Stimulated activated CD4-positive, alpha-beta T cell treated with anti-CD3 and anti-CD28 coated beads, Interleukin-12 subunit alpha, Interleukin-12 subunit beta, amount 100 ng/mL, for 4 hours (primary cell): ENCODE results near the gene HPS4.

Source experiments
- DNase-seq: peaks from one replicate; pipeline ENCODE4 v3.0.0-alpha.2; 2020

The HPS4 gene

DNA sequence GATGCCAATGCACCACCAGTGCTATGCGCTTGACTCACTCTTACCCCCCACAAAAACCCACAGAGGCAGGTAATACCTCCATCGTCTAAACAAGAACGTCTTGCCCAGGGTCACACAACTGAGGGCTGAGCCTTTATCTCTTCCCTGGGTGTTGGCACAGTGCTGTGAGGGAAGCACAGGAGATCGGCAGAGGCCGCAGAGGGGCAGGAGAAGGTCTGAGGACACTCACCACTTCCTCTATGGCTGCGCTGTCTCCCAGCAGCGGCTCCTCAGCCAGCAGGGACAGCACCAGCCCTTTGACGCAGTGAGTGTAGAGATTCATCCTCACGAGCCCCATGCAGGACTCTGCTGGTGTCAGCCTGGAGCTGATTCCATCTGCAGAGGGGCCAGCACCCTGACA lies 19.9 kb downstream of the HPS4 start:
- DNase-seq, result no peak

DNA sequence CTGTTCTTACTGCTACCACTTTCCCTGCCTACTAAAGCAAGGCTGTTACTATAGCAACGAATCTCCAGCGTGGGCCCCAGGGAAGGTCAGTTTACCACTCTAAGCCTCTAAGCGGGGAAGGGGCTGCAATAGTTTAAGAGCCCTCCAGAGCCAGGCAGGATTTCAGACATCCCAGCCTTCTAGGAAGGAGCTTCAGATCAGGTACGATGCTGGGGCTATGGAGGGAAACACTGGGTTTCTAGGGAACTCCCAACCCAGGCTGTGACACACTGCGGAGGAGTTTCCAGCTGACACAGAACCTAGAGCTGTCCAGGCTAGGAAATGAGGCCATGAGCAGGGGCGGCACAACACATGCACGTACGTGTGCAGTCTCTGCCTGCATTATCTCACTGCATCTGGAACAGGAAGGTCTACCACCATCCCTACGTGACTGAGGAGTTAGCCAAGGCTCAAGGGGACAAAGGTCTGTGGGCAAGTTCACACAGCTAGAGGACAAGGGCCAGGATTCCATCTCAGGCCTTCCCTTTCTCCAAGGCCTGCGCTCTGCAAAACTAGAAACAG lies 20.4 kb downstream of the HPS4 start:
- DNase-seq, result no peak

DNA sequence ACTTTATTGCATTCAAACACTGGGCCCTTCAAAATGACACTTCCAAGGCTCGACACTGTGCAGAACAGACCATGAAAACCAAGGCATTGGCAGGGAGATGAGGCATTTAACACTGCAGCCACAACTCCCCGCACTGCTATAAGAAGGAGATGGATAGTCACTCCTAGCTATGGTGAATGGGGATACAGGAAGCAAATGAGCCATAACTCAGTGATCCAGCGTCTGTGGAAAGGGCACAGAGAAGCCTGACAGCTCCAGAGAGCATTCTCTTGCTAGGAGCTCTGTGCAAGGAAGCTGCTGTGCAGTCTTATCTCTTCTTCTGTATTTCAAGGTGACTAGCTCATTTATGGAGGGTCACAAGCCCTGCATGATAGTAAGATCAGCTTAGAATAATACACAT lies 20.9 kb downstream of the HPS4 start:
- DNase-seq, result no peak

DNA sequence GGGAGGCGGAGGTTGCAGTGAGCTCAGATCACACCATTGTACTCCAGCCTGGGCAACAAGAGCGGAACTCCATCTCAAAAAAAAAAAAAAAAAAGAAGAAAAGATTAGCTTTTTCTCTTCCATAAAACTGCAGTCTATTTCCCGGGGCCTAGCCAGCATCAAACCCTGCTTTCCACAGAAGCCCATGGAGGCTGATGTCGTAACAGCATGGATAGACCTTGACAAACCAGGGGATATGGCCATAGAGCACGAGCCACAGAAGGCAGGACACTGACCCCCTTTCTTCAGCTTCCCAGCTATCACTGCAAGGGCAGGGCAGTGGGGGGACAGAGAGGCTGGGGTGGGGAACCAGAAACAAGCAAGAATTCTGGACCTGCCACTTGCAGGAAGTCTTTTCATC lies 21.5 kb downstream of the HPS4 start:
- DNase-seq, result no peak

DNA sequence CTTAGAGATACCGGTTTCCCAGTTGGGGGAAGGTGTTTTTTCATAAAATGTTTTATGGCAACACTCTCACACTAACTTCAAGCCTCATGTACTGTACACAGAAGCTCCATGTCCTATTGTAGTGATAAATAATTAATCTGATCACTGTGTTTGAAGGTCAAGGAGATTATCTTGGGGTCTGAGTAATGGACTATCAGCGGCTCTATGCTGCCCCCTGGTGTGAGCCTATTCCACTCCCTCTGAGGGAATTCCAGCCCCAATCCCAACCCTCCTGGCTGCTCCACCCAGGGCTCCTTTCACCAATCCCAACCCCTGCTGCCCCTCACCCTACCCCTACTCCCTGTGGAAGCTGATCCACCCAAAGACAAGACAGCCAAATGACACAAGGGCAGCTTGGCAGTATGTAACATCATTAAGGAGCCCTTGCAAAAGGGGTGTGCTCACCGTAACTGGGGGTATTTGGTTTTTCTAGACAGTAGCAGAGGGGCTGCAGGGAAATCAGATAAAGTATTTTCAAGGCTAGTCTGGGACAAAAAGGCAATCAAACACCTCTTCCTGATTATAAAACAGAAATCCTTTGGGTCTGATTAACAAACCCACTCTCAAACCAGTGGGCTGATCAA lies 22.3 kb downstream of the HPS4 start:
- DNase-seq, result peak; percentile 60

DNA sequence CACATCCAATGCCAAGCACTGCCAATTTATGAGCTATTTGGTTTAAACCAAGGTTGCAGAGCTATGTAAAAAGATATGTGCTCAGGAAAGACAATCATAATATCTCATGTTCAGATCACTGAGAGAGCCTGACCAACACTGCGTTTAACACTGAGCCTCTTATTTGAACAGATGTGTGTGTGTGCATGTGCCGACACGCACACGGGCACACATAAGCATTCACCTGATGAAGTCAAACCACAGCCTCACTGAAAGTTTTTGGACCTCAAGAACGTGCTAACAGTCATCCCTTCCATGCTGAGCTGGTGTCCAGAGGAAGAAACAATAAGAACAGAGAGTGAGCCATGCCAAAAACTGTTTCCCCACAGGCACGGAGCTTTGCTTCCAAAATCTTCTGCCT lies 23.4 kb downstream of the HPS4 start:
- DNase-seq, result no peak

DNA sequence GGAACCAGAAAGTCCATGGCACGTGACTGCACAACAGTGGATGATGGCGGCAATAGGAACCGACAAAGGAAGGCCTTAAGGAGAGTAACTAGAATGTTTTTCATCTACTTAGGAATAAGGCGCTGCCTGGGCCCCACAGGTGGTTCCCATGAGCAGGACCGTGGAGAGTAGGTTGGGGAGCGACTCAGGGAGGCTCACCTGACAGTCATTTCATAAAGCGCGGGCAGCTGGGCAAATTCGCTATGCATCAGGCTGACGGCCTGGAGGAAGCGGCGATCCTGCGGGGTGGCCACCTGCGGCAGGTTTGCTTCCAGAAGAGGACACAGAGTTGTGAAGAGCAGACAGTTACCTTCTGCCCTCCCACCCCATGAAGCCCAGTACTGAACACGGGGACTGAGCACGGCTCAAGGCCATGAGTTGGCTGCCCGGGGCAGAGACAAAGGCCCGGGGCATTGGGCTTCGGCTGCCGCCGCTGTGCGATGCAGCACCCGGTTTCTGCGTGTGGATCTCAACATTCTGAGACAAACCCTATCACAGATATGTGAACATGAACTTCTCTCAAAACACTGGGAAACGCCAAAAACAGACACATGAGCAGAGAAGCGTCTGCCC lies 25.8 kb downstream of the HPS4 start:
- no peak for DNase-seq

DNA sequence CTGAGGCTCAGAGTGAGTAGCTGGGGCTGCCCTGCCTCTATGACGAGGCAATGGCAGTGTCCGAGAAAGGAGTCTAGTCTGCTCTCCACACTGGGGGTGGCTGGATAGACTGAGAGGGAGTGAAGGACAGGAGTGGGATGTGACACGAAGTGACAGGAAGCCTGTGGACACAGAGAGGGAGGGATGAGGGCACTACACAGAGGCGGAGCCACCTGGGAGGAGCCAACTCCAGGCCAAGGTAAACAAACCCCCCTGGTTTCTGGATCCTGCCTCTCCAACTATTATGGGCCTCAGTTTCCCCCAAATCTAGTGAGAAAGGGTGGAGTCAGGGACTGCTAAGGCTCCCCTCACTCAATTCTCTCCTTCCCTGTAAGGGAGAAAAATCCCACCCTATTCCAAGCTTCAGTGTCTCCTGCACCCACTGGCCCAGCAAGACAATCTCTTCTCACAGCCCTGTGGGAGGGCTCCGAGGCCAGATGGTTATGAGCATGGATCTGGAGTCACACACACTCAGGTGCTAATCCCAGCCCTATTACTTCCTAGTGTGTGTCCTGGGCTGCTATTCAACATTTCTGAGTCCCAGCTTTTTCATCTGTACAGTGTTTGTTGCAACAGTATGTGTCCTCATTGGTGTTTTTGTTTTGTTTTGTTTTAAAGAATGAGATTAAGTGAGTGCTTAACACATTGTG lies 29.6 kb downstream of the HPS4 start:
- DNase-seq, result no peak

DNA sequence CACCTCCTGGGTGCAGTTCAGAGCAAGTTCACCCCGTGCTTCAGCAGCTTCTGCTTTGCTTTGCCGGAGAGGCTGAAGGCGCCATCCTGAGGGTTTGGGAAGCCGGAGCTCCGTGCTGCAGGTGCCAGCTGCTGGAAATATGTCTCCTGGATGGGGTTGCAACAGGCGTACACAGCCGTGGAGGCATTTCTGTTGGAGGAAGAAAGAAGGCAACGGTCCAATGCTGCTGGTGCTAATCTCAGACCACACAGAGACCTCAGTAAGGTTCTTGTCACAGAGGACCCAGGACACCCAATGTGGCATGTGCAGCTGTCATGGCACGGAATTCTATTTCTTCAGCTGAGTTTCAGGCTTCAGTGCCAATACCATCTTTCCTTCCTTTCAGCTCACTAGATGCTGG lies 30.4 kb downstream of the HPS4 start:
- no peak for DNase-seq

DNA sequence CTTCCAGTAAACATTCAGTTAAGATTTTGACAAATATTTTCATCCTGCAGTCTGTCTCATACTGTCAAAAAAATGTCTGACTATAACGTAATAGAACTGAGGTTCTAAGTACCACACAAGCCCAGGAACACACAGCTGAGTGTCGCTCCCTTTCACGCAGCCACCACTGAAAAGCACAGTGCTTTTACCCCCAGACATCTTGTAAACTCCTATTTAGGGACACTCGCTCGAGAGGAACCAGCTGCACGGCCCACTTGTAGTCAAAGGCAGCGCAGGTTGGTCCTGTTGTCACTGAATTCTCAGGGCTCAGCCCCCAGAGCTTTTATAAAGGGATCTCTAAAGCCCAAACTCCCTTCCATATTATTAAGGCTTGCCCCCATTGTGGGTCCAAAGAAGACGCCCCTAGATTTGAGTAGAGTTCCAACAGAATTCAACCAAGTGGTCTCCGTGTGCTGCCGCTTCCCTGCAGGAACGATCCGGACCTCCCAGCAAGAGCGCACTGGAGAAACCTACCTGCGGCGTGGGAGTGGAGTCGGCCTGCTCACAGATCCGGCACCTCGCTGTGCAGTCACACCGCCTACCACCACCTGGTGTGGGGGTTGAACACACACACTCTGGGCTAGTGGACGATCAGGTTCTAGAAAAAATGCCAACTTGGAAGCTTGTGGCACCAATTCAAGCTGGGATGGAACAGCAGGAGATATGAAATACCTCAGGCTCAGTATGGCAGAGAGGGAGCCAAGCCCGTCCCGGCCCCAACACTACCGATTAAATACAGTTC lies 31.2 kb downstream of the HPS4 start:
- DNase-seq, result no peak

DNA sequence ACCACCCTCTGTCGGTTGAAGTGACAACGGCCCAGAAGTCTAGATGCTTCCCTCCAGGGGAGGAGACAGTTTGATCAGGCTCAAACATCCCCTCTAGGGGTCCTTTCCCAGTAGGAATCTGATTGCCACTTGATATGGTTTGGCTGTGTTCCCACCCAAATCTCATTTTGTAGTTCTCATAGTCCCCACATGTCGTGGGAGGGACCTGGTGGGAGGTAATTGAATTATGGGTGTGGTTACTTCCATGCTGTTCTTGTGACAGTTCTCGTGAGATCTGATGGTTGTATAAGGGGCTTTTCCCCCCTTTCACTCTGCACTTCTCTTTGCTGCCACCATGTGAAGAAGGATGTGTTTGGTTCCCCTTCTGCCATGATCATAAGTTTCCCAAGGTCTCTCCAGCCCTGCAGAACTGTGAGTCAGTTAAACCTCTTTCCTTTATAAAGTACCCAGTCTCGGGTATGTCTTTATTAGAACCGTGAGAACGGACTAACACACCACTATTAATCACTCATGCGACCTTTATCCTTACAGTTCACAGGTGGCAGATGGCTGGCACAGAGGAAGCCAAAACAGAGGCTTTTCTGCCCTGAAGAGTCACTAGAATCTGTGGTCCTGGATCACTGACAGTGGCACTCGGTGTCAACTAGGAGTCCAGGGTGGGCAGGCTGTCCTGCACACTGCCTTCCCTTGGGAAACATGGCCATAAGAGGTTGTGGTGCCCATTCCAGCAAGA lies 33.0 kb downstream of the HPS4 start:
- DNase-seq, result no peak

DNA sequence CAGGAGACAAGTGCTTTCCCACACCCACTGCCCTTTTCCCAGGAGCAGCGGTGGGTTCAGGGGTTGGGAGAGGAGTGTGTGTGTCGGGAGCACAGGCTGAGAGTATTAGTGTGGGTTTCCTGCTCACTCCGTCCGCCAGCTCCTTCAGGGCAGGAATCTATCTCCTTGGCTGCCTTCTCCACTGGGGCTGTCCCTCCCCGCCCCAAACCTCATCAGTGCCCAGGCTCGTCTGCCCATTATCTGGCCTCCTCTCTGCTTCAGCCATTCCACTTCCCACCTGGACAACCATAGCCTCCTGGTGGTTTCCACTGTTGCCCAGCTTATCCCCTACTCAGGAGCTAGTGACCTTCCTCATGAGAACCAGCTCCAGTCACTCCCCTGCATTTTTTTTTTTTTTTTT lies 34.6 kb downstream of the HPS4 start:
- no peak for DNase-seq

DNA sequence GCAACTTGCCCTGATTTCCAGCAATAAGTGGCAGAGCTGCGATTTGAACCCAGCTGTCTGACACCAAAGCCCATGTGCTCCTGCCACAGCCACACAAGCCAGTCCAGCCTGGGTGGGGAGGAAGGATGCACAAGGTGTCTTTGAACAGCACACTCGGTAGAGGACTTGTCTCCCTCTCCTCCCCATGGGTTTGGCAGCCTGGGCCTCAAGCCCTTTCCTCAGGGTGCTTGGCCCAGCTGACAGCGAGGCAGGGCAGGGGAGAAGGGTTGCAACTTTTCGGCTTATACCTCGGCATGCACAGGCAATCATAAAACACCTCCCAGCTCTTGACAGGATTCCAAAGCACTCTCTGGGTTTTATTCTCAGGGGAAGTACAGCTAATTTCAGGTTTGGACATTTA lies 35.2 kb downstream of the HPS4 start:
- DNase-seq, result no peak

DNA sequence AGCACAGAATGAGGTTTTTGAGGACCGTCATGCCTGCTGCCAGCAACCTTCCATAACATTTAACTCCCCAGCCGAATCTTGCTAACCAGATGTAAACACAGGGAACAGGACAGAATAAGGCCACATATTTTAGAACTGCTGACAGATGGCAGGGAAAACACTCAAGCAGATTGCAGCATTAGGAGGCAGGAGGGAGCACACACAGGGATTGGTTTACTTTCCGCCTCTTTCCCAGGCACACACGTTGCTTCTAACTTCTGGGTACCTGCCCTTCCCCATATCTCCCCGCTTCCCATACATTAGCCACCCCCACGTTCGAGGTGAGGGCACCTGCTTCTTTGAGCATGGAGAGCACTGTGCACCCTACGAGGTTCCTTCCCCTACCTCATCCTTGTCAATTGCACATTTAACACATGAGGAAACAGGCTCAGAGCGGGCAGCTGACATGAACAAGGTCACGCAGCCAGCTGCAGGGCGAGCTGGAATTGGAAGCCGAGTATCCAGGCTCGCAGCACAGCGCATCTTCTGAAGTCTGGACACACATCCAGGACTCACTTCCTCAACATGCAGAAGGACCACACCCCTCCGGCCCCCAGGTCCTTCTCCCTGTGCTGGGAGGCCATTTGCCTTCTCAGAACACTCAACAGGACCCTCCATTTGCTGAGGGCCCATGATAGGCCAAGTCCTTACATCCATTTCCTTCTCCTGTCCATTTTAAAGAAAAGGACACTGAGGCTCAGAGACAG lies 35.8 kb downstream of the HPS4 start:
- DNase-seq, result no peak

DNA sequence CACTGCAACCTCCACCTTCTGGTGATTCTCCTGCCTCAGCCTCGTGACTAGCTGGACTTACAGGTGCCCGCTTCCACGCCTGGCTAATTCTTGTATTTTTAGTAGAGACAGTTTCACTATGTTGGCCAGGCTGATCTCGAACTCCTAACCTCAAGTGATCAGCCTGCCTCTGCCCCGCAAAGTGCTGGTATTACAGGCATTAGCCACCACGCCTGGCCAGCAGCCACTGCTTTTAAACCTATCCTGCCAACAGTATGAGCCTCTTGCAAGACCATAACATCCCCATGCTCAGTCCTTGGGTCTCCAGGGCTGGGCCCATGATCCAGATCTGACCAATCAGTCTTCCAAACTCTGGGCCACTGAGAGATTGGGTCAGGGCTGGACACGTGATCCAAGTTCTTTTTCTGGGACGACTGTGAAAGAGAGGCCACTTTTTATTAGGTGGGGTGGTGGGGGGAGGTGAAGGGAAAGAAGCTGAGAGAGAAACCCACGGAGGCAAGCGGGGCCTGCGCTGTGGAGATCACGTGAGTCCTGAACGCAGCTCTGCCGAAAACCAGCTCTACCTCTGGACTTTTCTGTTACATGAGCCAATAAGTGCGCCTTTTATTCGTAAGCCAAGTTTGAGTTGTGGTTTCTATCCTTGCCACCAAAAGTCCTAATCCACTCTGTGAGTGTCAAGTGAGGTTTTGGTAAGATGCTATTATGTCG lies 36.6 kb downstream of the HPS4 start:
- DNase-seq, result no peak

DNA sequence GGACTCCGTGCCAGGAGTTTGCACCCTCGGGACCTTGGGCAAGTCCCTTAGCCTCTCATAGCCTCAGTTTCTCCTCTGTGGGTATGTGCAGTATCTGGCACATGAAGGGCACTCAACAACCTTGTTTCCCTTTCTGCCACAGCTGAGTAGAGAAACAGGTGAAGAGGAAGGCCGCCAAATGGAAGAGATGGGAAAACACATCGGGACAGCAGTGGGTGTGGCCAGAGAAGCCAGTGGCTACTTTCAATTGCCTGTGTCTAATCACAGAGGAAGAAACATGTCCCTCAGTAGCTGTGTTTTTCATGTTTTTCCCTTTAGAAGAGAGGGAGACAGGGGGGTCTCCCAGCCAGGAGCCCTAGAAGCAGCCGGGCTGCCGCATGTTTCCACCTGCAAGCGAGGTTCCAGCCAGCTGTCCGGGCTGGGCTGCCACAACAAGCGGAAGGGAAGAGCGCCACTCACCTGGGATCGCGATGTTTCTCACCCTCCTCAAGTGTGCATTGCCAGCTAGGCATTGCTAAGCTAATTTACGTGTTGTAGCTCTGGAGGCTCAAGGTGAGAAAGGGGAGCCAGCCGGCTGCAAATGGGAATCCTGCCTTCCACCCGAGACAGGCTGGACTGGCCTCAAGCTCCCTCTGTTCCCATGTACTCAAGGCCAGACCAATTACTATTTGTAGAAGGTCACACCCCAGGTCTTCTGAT lies 37.9 kb downstream of the HPS4 start:
- DNase-seq, result no peak

DNA sequence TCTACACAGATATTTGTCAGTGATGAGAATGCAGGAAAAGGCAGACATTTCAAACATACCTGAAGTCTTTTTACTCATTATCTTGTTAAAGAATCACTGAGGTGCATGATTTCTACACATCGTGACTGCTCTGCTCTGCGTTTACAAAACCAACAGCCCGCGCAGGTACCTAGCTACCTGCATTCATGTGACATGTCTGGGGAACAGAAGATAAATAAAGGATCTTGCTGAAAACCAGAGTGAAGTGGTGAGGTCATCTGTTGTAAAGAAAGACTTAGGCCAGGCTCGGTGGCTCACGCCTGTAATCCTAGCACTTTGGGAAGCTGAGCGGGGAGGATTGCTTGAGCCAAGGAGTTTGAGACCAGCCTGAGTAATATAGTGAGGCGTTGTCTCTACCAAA lies 38.8 kb downstream of the HPS4 start:
- DNase-seq, result no peak

DNA sequence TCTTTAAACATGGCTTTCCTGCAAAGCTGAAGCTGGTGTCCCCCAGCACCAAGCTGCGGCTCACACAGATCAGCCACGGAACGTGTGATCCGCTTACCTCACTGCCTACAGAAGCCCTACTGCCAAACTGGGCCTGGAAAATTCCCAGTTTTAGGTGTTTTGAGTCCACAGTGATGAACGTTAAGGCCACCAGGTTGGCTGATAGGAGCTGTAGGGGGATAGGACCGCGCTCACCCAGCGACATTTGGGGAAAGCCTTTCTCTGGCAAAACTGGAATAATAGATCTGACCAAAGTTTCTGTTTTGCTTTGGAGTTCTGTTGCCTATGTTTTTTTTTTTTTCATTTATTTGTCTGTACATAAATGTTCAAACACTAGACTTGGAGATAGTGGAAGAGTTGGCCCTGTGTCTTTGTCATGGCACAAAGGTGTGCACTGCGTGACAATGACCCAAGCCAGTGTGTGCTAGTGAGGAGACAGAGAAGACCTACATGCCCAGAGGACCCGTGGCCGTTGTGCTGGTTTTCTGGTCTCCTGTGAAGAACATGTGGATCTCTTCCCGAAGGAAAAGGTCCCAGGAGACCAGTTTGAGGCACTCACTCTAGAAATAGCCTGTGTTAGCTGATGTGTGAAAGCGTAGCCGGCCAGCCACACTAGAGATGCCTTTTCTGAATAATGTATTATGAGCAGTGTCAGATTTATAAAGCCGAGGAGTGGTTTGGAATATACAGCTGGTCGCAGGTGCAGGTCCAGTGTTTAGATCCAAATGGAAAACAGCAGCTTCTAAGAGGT lies 39.5 kb downstream of the HPS4 start:
- DNase-seq, result no peak

DNA sequence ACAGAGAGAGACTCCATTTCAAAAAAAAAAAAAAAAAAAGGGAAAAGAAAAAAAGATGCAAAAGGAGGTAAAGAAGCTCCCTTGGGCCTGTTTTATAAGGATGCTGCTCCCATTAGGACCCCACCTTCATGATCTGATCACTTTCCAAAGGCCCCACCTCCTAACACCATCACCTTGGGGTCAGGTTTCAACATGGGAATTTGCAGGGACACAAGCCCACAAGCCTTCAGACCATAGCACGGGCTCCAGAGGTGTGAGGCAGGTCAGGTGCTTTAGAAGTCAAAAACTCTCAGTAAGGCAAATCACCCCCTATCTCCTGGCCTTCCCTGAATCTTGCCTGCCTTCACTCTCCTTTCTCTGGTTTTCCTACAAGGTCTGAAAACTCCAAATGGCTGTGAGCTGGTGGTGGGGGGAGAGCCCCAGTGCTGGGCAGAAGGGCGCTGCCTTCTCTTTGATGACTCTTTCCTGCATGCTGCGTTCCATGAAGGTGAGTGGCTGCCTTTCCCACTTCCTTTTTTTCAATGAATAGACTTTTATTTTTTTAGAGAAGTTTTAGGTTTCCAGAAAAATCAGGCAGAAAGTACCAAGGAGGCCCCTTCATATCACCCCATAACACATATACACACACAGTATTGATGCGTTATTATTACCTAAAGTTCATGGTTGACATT lies 41.4 kb downstream of the HPS4 start:
- DNase-seq, result no peak
